NCI-H345 treated with DMSO at 0.1 percent for 48 hours (cell line): Measurements from ENCODE around the gene MISP3.
A peak's percentile ranks its signal among the peaks of the same experiment; 100 is the strongest.

Experiments
- DNase-seq: peaks from one replicate; lab custom pipeline; 2025; ENCODE audit not compliant: unreplicated experiment; lab: John Stamatoyannopoulos, UW

MISP3 gene

GRCh38 chr19:14101003-14101545, 28.5 kb downstream of the MISP3 start:
- DNase-seq, result no peak

DNA sequence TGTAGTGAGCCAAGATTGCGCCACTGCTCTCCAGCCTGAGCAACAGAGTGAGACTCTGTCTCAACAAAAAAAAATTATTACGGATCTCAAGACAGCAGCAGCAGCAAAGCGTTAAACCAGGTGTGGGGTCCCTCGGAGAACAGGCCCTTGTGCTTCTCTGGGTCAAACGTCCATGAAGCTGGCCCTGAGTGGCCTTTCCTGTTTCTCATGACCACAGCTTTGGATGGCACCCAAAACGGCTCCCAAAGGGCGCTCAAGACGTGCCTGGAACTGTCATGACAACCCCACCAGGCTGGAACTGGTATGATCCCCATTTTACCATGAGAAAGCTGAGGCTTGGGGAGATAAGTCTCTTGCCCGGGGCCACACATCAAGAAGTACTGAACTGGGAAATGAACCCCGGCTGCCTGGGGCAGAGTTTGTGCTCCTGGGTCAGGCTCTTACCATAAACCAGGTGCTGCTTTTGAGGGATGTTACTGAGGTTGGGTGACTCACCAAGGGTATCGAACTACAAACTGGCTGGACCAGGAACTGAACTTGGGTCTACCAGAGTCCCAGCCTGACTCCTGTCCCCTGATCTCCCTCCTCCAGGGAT, 29.6 kb downstream of the MISP3 start:
- DNase-seq, result no peak

DNA sequence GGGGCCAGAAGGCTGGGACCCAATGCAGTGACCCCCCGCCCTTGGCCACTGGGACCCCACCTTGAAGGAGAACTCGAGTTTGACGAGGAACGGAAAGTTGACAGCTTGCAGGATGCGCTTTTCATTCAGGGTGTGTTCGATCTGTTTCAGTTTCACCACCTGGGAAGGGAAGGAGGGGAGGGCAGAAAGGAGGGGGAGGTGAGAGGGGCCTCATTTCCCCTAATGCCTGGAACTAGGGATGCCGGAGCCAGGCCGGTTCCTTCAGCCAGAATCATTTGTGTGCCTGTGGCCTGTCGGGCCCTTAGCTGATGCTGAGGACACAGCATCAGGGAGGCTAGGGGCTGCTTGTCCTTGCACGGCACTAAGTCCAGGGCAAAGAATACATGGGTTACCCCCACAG, 30.2 kb downstream of the MISP3 start:
- no peak for DNase-seq

DNA sequence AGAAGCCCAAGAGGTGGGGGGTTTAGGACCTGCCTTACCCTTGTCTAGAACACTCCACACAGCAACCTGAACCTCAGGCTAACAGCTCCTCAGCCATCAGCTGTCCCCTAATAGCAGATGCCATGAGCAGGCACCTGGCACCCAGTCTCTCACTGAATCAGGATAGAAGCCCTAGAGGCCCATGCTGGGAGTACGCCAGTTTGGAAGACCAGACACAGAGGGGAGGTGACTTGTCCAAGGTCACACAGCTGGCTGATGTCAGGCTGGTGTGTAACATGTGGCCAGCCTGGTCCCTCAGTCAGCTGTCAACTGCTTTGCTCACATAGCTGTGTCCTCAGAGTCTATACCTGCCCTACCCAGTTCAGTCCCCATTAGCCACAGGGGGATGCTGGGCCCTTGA, 30.7 kb downstream of the MISP3 start:
- DNase-seq, result no peak

DNA sequence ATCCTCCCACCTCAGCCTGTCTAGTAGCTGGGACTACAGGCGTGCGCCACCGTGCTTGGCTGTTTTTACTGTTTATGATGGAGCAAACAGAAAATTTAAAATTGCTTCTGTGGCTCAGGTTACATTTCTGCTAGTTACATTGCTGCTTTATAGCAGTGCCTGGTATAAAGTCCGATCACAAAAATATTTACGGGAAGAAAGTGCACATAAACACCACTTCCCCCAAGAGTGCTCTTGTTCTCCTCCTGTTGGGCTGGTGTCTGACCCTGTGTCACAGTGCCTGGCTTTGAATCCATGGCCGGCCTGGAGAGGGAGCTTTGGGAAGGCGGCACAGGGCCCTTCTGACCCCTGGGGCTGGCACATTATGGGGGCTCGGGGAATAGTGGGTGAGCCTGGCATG, 33.1 kb downstream of the MISP3 start:
- DNase-seq, result no peak

DNA sequence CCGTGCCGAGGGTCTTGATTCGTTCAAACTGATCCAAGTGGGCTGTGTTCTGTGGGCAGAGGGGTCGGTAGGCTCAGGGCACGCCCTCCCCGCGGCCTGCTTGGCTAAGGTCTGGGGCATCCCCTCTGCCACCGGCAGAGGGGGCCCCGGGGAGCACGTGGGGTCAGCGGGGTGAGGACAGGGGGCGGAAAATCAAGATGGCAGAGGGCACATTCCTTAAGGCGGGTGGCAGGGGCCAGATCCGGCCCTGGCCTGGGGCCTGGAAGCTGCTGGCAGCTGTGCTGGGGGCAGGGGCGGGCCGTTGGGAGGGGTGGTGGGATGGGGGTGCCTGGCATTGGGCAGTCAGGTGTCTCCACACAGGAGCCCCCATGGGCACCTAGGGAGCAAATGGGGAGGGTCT, 34.3 kb downstream of the MISP3 start:
- no peak for DNase-seq

- DNase-seq, result no peak
These were observed 35.2 kb downstream of the MISP3 start for GRCh38 chr19:14107581-14108461.

- no peak for DNase-seq
These were observed 38.1 kb downstream of the MISP3 start for GRCh38 chr19:14110650-14111049.

GRCh38 chr19:14111486-14111885, 38.9 kb downstream of the MISP3 start:
- no peak for DNase-seq

DNA sequence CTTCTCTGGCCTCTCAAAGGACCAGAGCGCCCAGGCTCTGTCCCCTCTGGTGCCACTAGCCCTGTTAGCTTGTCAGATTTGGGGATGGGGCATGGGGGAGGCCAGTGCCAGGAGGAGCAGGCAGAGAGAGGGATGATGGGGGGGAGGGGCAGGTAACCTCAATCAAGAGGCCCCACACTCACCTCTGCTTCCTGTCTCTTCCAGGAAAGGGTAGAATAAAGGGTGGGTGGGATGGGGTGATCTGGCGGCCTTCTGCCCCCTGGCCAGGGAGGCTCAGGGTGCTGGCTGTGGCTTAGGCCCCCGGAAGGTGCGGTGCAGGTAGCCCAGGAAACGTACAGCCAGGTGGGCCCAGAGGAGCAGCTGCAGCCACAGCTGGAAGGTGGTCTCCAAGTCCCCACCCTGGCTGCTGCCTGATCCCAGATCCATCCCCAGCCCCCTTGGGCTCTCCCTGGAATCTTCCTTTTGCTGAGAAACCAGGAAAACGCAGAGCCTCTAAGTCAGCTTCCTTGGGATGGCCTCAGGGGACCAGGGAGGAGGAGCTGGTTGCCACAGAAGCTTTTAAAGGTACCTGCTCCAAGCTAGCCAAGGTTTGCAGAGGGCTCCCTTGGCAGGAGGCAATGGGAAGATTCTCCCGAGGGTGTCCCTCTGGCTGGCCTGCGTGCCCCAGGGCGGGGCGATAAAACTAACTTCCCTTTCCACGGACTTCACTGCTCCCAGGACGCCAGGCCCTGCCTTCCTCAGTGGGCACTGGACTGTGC, 39.6 kb downstream of the MISP3 start:
- DNase-seq, result no peak

DNA sequence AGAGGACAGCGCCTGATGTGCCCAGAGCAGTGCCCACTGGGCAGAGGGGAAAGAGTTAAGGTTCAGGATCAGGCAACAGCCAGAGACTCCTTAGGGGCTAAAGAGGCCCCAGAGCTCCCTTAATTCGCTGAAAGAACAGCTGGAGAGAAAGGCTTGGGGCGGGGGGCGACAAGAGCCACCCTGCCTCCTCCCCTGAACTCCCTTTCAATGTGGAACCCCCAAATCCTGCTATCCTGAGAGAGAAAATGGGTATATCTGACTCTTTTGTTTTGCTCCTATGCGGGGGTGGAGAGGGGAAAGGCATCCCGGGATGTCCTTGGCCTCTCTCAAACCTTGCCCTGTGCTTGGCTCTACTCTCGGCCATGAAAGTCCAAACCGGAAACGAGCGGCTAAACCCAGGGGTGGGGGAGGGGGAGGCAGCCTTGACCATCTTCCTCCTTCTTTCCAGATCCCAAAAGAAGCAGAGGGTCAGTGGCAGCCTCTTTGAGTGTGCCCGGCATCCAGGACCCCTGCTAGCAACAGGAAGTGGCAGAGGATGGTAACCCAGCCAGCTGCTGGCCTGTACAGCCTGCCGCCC, 40.3 kb downstream of the MISP3 start:
- DNase-seq, result no peak

GRCh38 chr19:14113762-14114414, 41.3 kb downstream of the MISP3 start:
- DNase-seq, result no peak

- DNase-seq, result no peak
These were observed 41.9 kb downstream of the MISP3 start for GRCh38 chr19:14114439-14114838.

DNA sequence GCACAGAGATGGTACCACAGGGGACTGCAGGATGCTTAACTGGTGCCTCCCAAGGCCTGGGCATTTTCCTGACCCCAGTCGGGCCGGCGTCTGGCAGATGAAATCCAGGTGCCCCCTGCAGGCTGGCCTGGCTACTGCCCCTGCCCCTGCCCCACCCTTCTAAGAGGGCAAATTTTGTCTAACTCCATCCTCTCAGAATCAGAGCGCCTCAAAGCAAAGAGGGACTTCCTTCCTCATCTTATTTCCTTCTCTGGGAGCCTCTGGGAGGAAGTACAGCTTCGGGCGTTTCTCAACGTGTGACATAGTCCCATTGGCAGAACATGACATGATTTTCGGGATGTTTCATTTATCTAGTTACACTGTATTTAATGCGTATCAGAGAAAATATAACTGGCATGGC, 42.3 kb downstream of the MISP3 start:
- no peak for DNase-seq

DNA sequence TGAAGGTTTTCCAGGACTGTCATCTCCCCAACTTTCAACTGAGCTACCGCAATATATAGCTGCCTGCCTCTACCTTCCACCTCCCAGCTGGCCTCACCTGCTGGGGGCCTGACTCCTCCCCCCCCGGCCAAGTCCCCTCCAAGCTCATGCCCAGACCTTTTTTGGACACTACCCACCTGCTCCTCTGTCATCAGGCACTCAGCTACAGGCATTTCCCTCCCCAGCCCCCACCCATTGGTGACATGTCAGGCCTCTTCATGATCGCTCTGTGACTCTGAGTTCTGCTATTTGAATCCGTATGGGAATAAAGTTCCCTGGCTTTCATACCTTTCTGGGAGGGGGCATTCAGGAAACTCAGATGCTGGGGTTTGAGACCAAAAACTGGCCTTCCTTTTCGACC, 43.2 kb downstream of the MISP3 start:
- DNase-seq, result no peak

GRCh38 chr19:14116525-14116917, 43.9 kb downstream of the MISP3 start:
- DNase-seq, result no peak

GRCh38 chr19:14116918-14117578, 44.5 kb downstream of the MISP3 start:
- DNase-seq, result no peak

GRCh38 chr19:14117668-14118164, 45.1 kb downstream of the MISP3 start, which contains the start of gene PRKACA:
Gene PRKACA, minus strand, starts transcription at chr19:14117762. Its CDS starts 215 bp downstream, at chr19:14117547.
- DNase-seq, result peak; percentile 89

DNA sequence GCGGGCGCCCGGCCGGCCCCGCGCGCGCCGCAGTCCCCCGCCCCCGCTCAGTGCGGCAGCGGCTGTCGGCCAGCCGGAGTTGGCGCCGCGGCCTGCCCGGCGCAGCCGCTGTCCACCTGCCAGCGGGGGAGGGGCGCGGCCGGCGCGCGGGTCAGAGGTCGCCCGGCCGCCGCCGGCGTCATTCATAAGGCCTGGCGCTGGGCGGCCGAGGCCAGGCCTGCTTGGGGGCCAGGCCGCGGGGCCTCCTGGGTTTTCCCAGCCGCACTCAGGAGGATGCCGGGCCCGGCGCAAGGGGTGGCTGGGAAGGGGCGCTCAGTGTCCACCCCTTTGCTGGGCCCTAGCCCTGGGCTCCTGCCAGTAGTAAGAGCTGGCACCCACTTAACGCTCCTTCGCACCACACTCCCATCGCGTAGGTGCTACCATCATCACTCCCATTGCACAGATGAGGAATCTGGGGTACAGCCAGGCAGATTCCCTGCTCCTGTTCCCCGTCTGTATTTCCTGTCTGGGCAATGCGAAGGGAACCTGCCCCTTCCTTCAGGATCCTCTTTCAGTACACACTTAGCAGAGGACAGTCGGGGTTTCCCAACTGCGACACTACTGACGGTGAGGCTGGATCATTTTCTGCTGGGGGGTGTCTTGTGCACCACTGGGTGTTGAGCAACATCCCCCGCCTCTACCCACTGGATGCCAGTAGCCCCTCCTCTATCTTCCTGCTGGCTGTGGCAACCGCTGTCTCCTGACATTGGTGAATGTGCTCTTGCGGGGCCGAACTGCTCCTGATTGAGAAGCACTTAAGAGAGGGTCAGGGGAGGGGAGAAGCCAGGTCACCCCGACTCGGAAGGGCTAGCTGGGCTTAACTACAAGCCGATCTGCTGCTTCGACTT, 45.8 kb downstream of the MISP3 start:
- no peak for DNase-seq
